ENCODE results near the gene CRIP2. TPM values are rescaled to one million over a fixed set of nuclear protein-coding genes. Genes with fewer than 3 reads are reported as not detected.

The CRIP2 gene
- total and polyA plus RNA-seq, 9 of the 15 experiments (the other 6 are each of a cell fraction or from before 2014, with no cell fraction given) = 0.18 to 2.0 (median 0.69) TPM; not detected in 1

DNA sequence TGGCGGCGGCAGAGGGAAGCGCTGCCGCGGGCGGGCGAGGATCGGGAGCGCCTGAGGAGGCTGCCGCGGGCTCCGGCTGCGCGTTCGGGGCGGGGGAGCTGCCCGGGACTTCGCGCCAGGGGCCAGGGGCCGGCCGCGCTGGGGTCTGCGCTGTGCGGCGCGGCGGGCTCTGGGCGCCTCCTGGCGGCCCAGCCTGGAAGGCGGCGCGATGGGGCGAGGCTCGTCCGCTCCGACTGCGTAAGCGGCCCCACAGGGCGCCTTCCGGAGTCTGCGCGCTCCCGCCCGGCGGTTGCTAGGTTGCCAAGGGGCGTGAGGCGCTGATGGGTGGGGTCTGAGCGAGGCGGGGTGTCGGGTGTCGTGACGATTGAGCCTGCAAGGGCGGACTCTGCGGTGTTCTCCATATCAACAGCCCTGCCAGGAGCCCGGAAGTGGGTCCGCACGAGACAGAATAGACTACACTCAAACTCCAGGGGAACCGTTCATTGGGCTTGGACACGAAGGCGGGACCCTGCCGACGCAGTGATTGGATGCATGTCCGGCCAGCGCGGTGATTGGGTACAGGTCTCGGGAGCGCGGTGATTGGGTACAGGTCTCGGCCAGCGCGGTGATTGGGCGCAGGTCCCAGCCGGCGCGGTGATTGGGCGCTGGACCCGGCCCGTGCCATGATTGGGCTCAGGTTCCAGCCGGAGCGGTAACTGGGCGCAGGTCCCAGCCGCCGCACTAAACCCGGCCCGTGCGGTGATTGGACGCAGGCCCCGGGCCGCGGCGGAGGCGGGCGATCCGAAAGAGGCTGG is 16.1 kb downstream of the CRIP2 start, which contains the start of gene TEDC1 (continued):
- TF ChIP-seq ZC3H11A (IDR thresholded peaks at IDR 0.05; ENCODE audit: low read depth, low read length) (no peak), THAP12 (CRISPR knock-in tag; IDR thresholded peaks at IDR 0.05) (no peak; the same call in 1 of the 2 replicates), MTF1 (CRISPR knock-in tag; IDR thresholded peaks at IDR 0.05; ENCODE audit: borderline replicate concordance) (no peak), ZFP30 (CRISPR knock-in tag; IDR thresholded peaks at IDR 0.05; ENCODE audit: borderline replicate concordance) (no peak), FOXA1 (IDR thresholded peaks at IDR 0.05; ENCODE audit: borderline replicate concordance) (no peak), MCM2 (IDR thresholded peaks at IDR 0.05; ENCODE audit: low read depth) (no peak), WHSC1 (IDR thresholded peaks at IDR 0.05; ENCODE audit: low read length) (no peak), ZNF253 (CRISPR knock-in tag; conservative IDR thresholded peaks at IDR 0.05) (no peak), ID3 (CRISPR knock-in tag; IDR thresholded peaks at IDR 0.05) (no peak), ID3 (tag; IDR thresholded peaks at IDR 0.05) (no peak), ADNP (tag; IDR thresholded peaks at IDR 0.05) (no peak), ZBTB8A (IDR thresholded peaks at IDR 0.05; ENCODE audit: partially characterized antibody) (no peak), EP400 (IDR thresholded peaks at IDR 0.05) (peak; percentile 50; the same call in 1 of the 2 replicates), FOS (IDR thresholded peaks at IDR 0.05; ENCODE audit: extremely low read depth, insufficient read length) (peak; percentile 92), MTA3 (IDR thresholded peaks at IDR 0.05; ENCODE audit: borderline replicate concordance) (peak; percentile 74; the same call in 1 of the 2 replicates), CREB3L1 (IDR thresholded peaks at IDR 0.05; ENCODE audit: borderline replicate concordance, low read depth) (peak; percentile 47), PHF20 (IDR thresholded peaks at IDR 0.05; ENCODE audit: partially characterized antibody) (peak; percentile 52)
- TF ChIP-seq, protein P1, sequence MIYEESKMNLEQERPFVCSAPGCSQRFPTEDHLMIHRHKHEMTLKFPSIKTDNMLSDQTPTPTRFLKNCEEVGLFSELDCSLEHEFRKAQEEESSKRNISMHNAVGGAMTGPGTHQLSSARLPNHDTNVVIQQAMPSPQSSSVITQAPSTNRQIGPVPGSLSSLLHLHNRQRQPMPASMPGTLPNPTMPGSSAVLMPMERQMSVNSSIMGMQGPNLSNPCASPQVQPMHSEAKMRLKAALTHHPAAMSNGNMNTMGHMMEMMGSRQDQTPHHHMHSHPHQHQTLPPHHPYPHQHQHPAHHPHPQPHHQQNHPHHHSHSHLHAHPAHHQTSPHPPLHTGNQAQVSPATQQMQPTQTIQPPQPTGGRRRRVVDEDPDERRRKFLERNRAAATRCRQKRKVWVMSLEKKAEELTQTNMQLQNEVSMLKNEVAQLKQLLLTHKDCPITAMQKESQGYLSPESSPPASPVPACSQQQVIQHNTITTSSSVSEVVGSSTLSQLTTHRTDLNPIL (CRISPR knock-in tag; IDR thresholded peaks at IDR 0.05) = no peak
- TF ChIP-seq, protein P2, sequence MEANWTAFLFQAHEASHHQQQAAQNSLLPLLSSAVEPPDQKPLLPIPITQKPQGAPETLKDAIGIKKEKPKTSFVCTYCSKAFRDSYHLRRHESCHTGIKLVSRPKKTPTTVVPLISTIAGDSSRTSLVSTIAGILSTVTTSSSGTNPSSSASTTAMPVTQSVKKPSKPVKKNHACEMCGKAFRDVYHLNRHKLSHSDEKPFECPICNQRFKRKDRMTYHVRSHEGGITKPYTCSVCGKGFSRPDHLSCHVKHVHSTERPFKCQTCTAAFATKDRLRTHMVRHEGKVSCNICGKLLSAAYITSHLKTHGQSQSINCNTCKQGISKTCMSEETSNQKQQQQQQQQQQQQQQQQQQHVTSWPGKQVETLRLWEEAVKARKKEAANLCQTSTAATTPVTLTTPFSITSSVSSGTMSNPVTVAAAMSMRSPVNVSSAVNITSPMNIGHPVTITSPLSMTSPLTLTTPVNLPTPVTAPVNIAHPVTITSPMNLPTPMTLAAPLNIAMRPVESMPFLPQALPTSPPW (CRISPR knock-in tag; IDR thresholded peaks at IDR 0.05) = peak; percentile 43
